Body of pancreas (tissue), 4 donors: ENCODE data around the gene BCAT1. TPM values are rescaled to one million over a fixed set of nuclear protein-coding genes. Genes with fewer than 3 reads are reported as not detected.
"Not testable (repeated sequence)": the region's sequence is repeated elsewhere in the genome, so short reads cannot be mapped to it uniquely, and the experiment has no call there.

Experiments used
- ATAC-seq: fragments of 150-250 bp; one replicate; pipeline ENCODE4 v1.9.1; 2016
- DNase-seq, 4 donors: peaks; one replicate each; pipeline ENCODE4 v3.0.0-alpha.2; 2019
- H3K27ac ChIP-seq, 4 donors: fragments of 200-600 bp; sonication (generic); 1 replicate in 3 of 4; 2 replicates in 1 of 4; pipeline versions ENCODE4 v1.5.1 to v1.6.1; 2016 to 2019; ENCODE audit warnings: mild to moderate bottlenecking in 1 of 4, mixed read lengths in 1 of 4, moderate library complexity in 1 of 4
- H3K27me3 ChIP-seq, 2 donors: fragments of 200-600 bp; sonication (generic); one replicate each; pipeline ENCODE4 v1.6.0; 2016; ENCODE audit warnings: mild to moderate bottlenecking in 1 of 2
- H3K36me3 ChIP-seq, 2 donors: fragments of 200-600 bp; sonication (generic); replicated peaks in 1 of 2; 2 replicates each; pipeline ENCODE4 v1.5.1; 2016; ENCODE audit warnings: low read depth in 2 of 2; ENCODE audit not compliant: insufficient read depth in 1 of 2
- H3K4me1 ChIP-seq: fragments of 200-600 bp; sonication (generic); one replicate; pipeline ENCODE4 v1.6.0; 2016
- H3K4me3 ChIP-seq, 2 donors: fragments of 200-600 bp; sonication (generic); 1 replicate in 1 of 2; 2 replicates in 1 of 2; pipeline ENCODE4 v1.5.1; 2016 to 2019
- H3K9me3 ChIP-seq, 3 donors: fragments of 200-600 bp; sonication (generic); 1 replicate in 2 of 3; 2 replicates in 1 of 3; pipeline ENCODE4 v1.5.1; 2016
- CTCF ChIP-seq, 7 experiments: fragments of 450-650 bp in 4 of 7; fragments of 200-600 bp in 3 of 7; sonication (generic) in 3 of 7; IDR thresholded peaks; one replicate each; pipeline ENCODE4 v1.5.1; 2016 to 2019; ENCODE audit warnings: antibody characterized with exemption in 7 of 7
- POLR2A ChIP-seq, 3 donors: fragments of 450-650 bp; IDR thresholded peaks; one replicate each; pipeline ENCODE4 v1.6.1; 2016; ENCODE audit warnings: antibody characterized with exemption in 3 of 3, mild to moderate bottlenecking in 2 of 3
- WGBS, 2 donors: methylation state at CpG; one replicate each; pipeline ENCODE4 v1.1.5; 2017; 5-methylcytosine and 5-hydroxymethylcytosine counted together
- intact Hi-C: fragments of 100-400 bp; cut with DNase I; formaldehyde crosslinking; loops from one replicate; pipeline ENCODE4 v1.15.1; 2023
- total RNA-seq, 2 donors: library from RNA; depleted of rRNA; stranded (reverse); fragments of >200 nt; gene quantifications; one replicate each; pipeline ENCODE4 v1.1.0, GENCODE V29; 2016

Gene BCAT1
- total RNA-seq, 2 donors from 2014 or later: 30.0 to 59.7 TPM

DNA sequence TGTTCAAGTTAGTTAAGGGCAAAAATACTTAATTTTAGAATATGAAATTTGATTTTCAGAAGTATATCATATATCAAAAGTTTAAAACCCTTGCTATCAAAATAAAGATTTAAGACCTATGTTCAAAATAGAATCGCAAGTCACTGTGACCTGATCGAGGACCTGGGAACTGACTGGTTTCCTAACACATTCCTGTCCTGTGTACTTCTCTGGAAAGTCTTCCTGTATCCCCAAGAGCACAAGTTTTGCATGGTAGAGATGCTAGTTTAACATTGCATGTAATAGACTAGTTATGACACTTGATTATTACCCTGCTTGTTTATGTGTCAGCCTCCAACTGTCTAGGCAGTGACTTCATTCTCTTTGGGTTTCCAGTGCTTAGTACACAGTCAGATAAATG, 30.3 kb downstream of the BCAT1 start:
- intact Hi-C loops: no loop called here
- DNase-seq: no peak
- 15 to 26% methylated on average over 2 of the region's 2 CpGs for WGBS, 2 donors

GRCh38 chr12:24915501-24915900, 33.4 kb downstream of the BCAT1 start:
- peaks cover 51% of the 10 kb centered on the region for H3K4me1 ChIP-seq
- H3K4me3 ChIP-seq: no peak overlapping the region
- peak overlapping the region in 1 of 4 donors; percentile 10 for H3K27ac ChIP-seq
- H3K27me3 ChIP-seq: no peaks in the 10 kb centered on the region
- ATAC-seq: no peak
- H3K36me3 ChIP-seq: no peaks in the 10 kb centered on the region
- no peak for DNase-seq
- 43 to 45% methylated on average over 5 of the region's 5 CpGs for WGBS, 2 donors
- TF ChIP-seq POLR2A (IDR thresholded peaks at IDR 0.05): no peak
- no peak for TF ChIP-seq CTCF (IDR thresholded peaks at IDR 0.05)
- no peaks in the 10 kb centered on the region for H3K9me3 ChIP-seq
- intact Hi-C loops: no loop called here

More for the DNA sequence above, 30.3 kb downstream of the BCAT1 start:
- H3K36me3 ChIP-seq: no peaks in the 10 kb centered on the region
- H3K27ac ChIP-seq: peak overlapping the region in 1 of 4 donors; percentile 21
- H3K27me3 ChIP-seq: no peaks in the 10 kb centered on the region
- no peak for ATAC-seq
- no peak for TF ChIP-seq CTCF (IDR thresholded peaks at IDR 0.05)
- no peak for TF ChIP-seq POLR2A (IDR thresholded peaks at IDR 0.05)
- H3K4me3 ChIP-seq: no peak overlapping the region
- H3K9me3 ChIP-seq: no peaks in the 10 kb centered on the region
- H3K4me1 ChIP-seq: peaks cover 60% of the 10 kb centered on the region

- Histone ChIP-seq H3K36me3 (no peaks in the 10 kb centered on the region), H3K4me3 (no peak overlapping the region), H3K27me3 (no peaks in the 10 kb centered on the region), H3K4me1 (peaks cover 53% of the 10 kb centered on the region), H3K9me3 (no peaks in the 10 kb centered on the region), H3K27ac (peak overlapping the region in 3 of 4 donors; percentile 1 to 18 (median 12))
- TF ChIP-seq POLR2A (IDR thresholded peaks at IDR 0.05) (no peak), CTCF (IDR thresholded peaks at IDR 0.05) (no peak)
- intact Hi-C loops: no loop called here
- no peak for ATAC-seq
- no peak for DNase-seq
- WGBS, 2 donors: 90 to 97% methylated on average over 3 of the region's 3 CpGs
These were observed 34.9 kb downstream of the BCAT1 start for GRCh38 chr12:24913953-24914352.

DNA sequence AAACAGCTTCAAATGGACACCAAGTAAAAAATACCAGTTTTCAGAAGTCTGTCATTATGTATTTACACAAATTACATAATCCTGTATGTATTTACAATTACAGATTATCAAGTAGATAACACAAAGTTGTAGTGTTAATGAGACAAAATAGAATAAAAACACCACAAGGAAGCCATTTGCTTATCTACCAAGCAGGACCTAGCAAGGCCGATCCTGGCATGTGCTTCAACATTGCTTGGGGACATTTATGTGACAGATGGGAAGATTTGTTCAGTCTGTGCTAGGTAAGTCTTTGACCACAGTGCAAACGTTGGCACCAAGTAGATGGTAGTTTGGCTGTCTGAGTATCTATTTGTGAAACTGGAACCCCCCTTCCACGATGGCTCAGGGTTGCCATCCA, 35.8 kb downstream of the BCAT1 start:
- H3K9me3 ChIP-seq: no peaks in the 10 kb centered on the region
- H3K27me3 ChIP-seq: no peaks in the 10 kb centered on the region
- no peak for TF ChIP-seq POLR2A (IDR thresholded peaks at IDR 0.05)
- TF ChIP-seq CTCF (IDR thresholded peaks at IDR 0.05): no peak
- intact Hi-C loops: no loop called here
- peaks cover 51% of the 10 kb centered on the region for H3K4me1 ChIP-seq
- ATAC-seq (no peak), DNase-seq (no peak)
- H3K4me3 ChIP-seq: no peak overlapping the region
- 31 to 35% methylated on average over 2 to 3 of the region's 3 CpGs for WGBS, 2 donors
- no peaks in the 10 kb centered on the region for H3K36me3 ChIP-seq
- H3K27ac ChIP-seq: peak overlapping the region in 3 of 4 donors; percentile 1 to 18 (median 12)

- peak in 1 of 4 donors; percentile 30 for DNase-seq
- peak; percentile 61 for ATAC-seq
- WGBS, 2 donors: 19 to 35% methylated on average over 9 of the region's 9 CpGs
- H3K4me1 ChIP-seq: peaks cover 51% of the 10 kb centered on the region
- TF ChIP-seq CTCF (IDR thresholded peaks at IDR 0.05) (no peak), POLR2A (IDR thresholded peaks at IDR 0.05) (no peak)
- no peak overlapping the region for H3K4me3 ChIP-seq
- H3K27me3 ChIP-seq: no peaks in the 10 kb centered on the region
- peak overlapping the region in 3 of 4 donors; percentile 24 to 56 (median 50) for H3K27ac ChIP-seq
- no peaks in the 10 kb centered on the region for H3K9me3 ChIP-seq
- intact Hi-C loops: no loop called here
- no peaks in the 10 kb centered on the region for H3K36me3 ChIP-seq
These were observed 37.6 kb downstream of the BCAT1 start for GRCh38 chr12:24911271-24911791.

GRCh38 chr12:24910192-24910591, 38.7 kb downstream of the BCAT1 start:
- H3K36me3 ChIP-seq, H3K9me3 ChIP-seq, H3K27me3 ChIP-seq, H3K4me3 ChIP-seq, ATAC-seq, intact Hi-C loops, DNase-seq: not testable (repeated sequence)
- Histone ChIP-seq H3K4me1 (peaks cover 40% of the 10 kb centered on the region), H3K27ac (peak overlapping the region; percentile 15 to 56 (median 44))
- WGBS, 2 donors: 93 to 96% methylated on average over 6 of the region's 6 CpGs
